SU-DHL-6 (cell line): Measurements from ENCODE around the gene MAST4.

ENCODE experiments used
- H2AFZ ChIP-seq: fragments of 200-600 bp; sonication (generic); 2 replicates; pipeline ENCODE4 v1.6.1; 2014; ENCODE audit warnings: low read depth, mild to moderate bottlenecking, moderate library complexity, mixed read lengths, antibody characterized with exemption, low read length; ENCODE audit not compliant: severe bottlenecking
- H3F3A ChIP-seq: fragments of 200-600 bp; shearing (Covaris generic); 2 replicates; pipeline ENCODE4 v1.6.0; 2016; ENCODE audit warnings: antibody characterized with exemption, mild to moderate bottlenecking; ENCODE audit not compliant: insufficient read depth
- H3K27ac ChIP-seq: fragments of 200-600 bp; sonication (generic); 2 replicates; pipeline ENCODE4 v1.5.1; 2016; ENCODE audit warnings: low read depth, mild to moderate bottlenecking, low read length, moderate library complexity, mixed read lengths
- H3K27me3 ChIP-seq: fragments of 200-600 bp; sonication (generic), shearing (Covaris generic); 2 replicates; pipeline ENCODE4 v1.6.0; 2014; ENCODE audit warnings: mild to moderate bottlenecking, low read length
- H3K36me3 ChIP-seq: fragments of 200-600 bp; sonication (generic); 2 replicates; pipeline ENCODE4 v1.6.1; 2014; ENCODE audit warnings: mild to moderate bottlenecking, low read length, mixed read lengths
- H3K4me2 ChIP-seq: fragments of 300-600, 200-600 bp; shearing (Covaris generic), sonication (generic); 2 replicates; pipeline ENCODE4 v1.6.0; 2014; ENCODE audit warnings: low read length, low read depth, mild to moderate bottlenecking; ENCODE audit not compliant: poor library complexity, severe bottlenecking
- H3K4me3 ChIP-seq: fragments of 200-600 bp; sonication (generic); 2 replicates; pipeline ENCODE4 v1.5.1; 2014; ENCODE audit warnings: antibody characterized with exemption, low read length, mild to moderate bottlenecking, mixed read lengths; ENCODE audit not compliant: insufficient read depth, poor library complexity, severe bottlenecking
- H3K79me2 ChIP-seq: fragments of 200-600 bp; sonication (generic); 2 replicates; pipeline ENCODE4 v1.6.1; 2014; ENCODE audit warnings: mild to moderate bottlenecking, low read length, moderate library complexity; ENCODE audit not compliant: insufficient read depth
- H3K9ac ChIP-seq: fragments of 200-600 bp; sonication (generic); 2 replicates; pipeline ENCODE4 v1.7.0; 2014; ENCODE audit warnings: mild to moderate bottlenecking, low read length
- H3K9me2 ChIP-seq: fragments of 200-600 bp; sonication (generic); replicated peaks from 2 replicates; pipeline ENCODE4 v1.6.1; 2014; ENCODE audit warnings: low read length; ENCODE audit not compliant: insufficient read depth
- H3K9me3 ChIP-seq: fragments of 200-600 bp; sonication (generic); 2 replicates; pipeline ENCODE4 v1.6.1; 2014; ENCODE audit warnings: low read length, mixed read lengths; ENCODE audit not compliant: insufficient read depth
- H4K20me1 ChIP-seq: fragments of 200-600 bp; sonication (generic); 2 replicates; pipeline ENCODE4 v1.6.1; 2014; ENCODE audit warnings: low read depth, mild to moderate bottlenecking, antibody characterized with exemption, low read length, moderate library complexity, mixed read lengths
- CTCF ChIP-seq: fragments of 200-600 bp; sonication (generic); IDR thresholded peaks from one replicate; pipeline ENCODE4 v1.5.1; 2017; ENCODE audit warnings: antibody characterized with exemption, mild to moderate bottlenecking, low read length, moderate library complexity; ENCODE audit not compliant: insufficient read depth, poor library complexity, severe bottlenecking
- EZH2phosphoT487 ChIP-seq: fragments of 200-600 bp; sonication (generic), shearing (Covaris generic); conservative IDR thresholded peaks from 2 replicates; pipeline ENCODE4 v1.6.1; 2018; ENCODE audit warnings: mild to moderate bottlenecking, antibody characterized with exemption, low read length, moderate library complexity, mixed read lengths

The MAST4 gene

GRCh38 chr5:66720780-66721179, 124.6 kb downstream of the MAST4 start:
- no peak overlapping the region for H3K9ac ChIP-seq
- no peaks in the 10 kb centered on the region for H3K79me2 ChIP-seq
- no peak overlapping the region for H3K4me2 ChIP-seq
- H3K9me2 ChIP-seq: no peaks in the 10 kb centered on the region
- H3K36me3 ChIP-seq: no peaks in the 10 kb centered on the region
- no peaks in the 10 kb centered on the region for H4K20me1 ChIP-seq
- no peaks in the 10 kb centered on the region for H3K9me3 ChIP-seq
- no peak overlapping the region for H3K27ac ChIP-seq
- H3F3A ChIP-seq: no peaks in the 10 kb centered on the region
- H3K4me3 ChIP-seq: no peak overlapping the region
- no peak overlapping the region for H2AFZ ChIP-seq
- H3K27me3 ChIP-seq: no peaks in the 10 kb centered on the region
- TF ChIP-seq EZH2phosphoT487: no peak
- TF ChIP-seq CTCF: no peak

DNA sequence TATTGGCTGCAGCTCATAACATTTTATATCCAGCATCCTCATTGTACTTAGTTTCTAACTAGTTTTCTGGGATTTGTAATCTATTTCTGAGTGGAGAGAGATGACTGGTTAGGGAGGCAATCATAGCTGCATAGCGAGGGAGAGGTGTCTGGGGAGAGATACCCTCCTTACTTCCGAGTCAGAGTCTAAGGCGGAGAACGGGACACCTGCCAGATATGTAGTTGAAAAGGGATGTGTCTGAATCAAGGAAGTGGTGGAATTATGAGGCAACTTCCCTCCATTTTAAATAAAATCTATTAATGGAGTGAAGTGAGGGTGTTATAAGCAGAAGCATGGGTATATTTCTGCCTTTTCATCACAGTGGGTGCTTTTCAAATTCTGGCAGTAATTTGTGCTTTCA, 126.5 kb downstream of the MAST4 start:
- H3K27me3 ChIP-seq: no peaks in the 10 kb centered on the region
- no peak overlapping the region for H3K4me2 ChIP-seq
- H3K27ac ChIP-seq: no peak overlapping the region
- H3K79me2 ChIP-seq: no peaks in the 10 kb centered on the region
- TF ChIP-seq CTCF: no peak
- H2AFZ ChIP-seq: no peak overlapping the region
- no peak overlapping the region for H3K9ac ChIP-seq
- H4K20me1 ChIP-seq: no peaks in the 10 kb centered on the region
- H3F3A ChIP-seq: no peaks in the 10 kb centered on the region
- no peaks in the 10 kb centered on the region for H3K9me2 ChIP-seq
- H3K9me3 ChIP-seq: no peaks in the 10 kb centered on the region
- H3K36me3 ChIP-seq: no peaks in the 10 kb centered on the region
- H3K4me3 ChIP-seq: no peak overlapping the region

- no peak for TF ChIP-seq EZH2phosphoT487
- peak; percentile 25 for TF ChIP-seq CTCF
- no peaks in the 10 kb centered on the region for H4K20me1 ChIP-seq
Measured at GRCh38 chr5:66724349-66725139, 128.4 kb downstream of the MAST4 start.

More at GRCh38 chr5:66724349-66725139, 128.4 kb downstream of the MAST4 start:
- Histone ChIP-seq H3F3A (no peaks in the 10 kb centered on the region), H3K79me2 (no peaks in the 10 kb centered on the region), H3K27me3 (no peaks in the 10 kb centered on the region), H3K4me3 (no peak overlapping the region), H3K9me3 (no peaks in the 10 kb centered on the region), H3K27ac (no peak overlapping the region), H3K4me2 (no peak overlapping the region), H3K36me3 (no peaks in the 10 kb centered on the region), H3K9ac (no peak overlapping the region), H2AFZ (no peak overlapping the region), H3K9me2 (no peaks in the 10 kb centered on the region)
